PC-3 (cell line): ENCODE data around the gene CD9.

Experiments used
- EZH2 ChIP-seq: fragments of 300-600 bp; sonication (generic); IDR thresholded peaks from one replicate; pipeline ENCODE4 v1.6.1; 2017; ENCODE audit warnings: antibody characterized with exemption, mild to moderate bottlenecking, low read length; ENCODE audit not compliant: unreplicated experiment
- EZH2phosphoT487 ChIP-seq: fragments of 300-600 bp; sonication (generic); IDR thresholded peaks from 2 replicates; pipeline ENCODE4 v1.6.1; 2018; ENCODE audit warnings: mild to moderate bottlenecking, antibody characterized with exemption, low read length, borderline replicate concordance
- TF ChIP-seq, protein P1 (sequence below): fragments of 300-600 bp; sonication (generic); conservative IDR thresholded peaks from 2 replicates; pipeline ENCODE4 v1.5.1; 2017; ENCODE audit warnings: antibody characterized with exemption, low read depth, mild to moderate bottlenecking, low read length

DNA sequence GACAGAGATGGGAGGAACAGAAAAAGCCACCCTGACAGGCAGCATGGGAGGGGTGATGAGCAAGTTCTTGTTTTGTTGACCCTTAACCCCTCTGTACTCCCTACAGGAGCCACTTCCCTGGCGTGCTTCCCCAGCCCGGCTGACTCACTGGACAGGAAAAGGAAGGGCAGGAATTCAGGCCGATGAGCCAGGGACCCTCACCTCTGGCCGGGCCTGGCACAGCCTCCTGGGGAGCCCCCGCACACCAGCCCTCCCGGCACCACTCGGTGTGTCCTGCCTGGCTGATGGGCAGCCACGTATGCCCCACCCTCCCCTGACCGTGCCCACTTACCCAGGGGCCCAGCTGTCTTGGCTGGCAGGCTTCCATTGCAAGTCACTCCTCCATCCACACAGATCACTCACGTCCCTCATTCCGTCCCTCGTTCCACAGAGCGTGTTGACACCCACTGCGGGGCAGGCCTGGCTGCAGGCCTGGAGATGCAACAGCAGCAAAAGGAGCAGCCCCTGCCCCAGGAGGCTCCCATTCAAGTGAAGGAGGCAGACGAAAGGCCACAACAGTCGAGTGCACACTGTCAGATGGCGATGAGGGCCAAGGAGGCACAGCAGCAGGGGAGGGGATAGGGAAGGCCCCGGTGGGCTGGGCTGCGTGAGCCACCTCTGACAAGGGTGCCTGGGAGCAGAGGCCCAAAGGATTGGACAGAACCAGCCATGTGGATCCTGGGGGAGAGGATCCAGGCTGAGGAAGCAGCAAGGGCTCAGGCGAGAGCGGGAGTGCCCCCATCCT is 19.7 kb upstream of the CD9 start:
- TF ChIP-seq, protein P1, sequence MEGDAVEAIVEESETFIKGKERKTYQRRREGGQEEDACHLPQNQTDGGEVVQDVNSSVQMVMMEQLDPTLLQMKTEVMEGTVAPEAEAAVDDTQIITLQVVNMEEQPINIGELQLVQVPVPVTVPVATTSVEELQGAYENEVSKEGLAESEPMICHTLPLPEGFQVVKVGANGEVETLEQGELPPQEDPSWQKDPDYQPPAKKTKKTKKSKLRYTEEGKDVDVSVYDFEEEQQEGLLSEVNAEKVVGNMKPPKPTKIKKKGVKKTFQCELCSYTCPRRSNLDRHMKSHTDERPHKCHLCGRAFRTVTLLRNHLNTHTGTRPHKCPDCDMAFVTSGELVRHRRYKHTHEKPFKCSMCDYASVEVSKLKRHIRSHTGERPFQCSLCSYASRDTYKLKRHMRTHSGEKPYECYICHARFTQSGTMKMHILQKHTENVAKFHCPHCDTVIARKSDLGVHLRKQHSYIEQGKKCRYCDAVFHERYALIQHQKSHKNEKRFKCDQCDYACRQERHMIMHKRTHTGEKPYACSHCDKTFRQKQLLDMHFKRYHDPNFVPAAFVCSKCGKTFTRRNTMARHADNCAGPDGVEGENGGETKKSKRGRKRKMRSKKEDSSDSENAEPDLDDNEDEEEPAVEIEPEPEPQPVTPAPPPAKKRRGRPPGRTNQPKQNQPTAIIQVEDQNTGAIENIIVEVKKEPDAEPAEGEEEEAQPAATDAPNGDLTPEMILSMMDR: no peak
- TF ChIP-seq EZH2 (no peak), EZH2phosphoT487 (no peak)
